ENCODE measurements around the gene TMEM80. TPM values are rescaled to one million over a fixed set of nuclear protein-coding genes. Genes with fewer than 3 reads are reported as not detected.
"Not testable (repeated sequence)": the region's sequence is repeated elsewhere in the genome, so short reads cannot be mapped to it uniquely, and the experiment has no call there.

The TMEM80 gene
- total RNA-seq (10 to 100 TPM; 44.7 to 47.3 TPM), polyA plus RNA-seq (10 to 100 TPM; 27.0 to 32.6 TPM)

- Histone ChIP-seq H3K27ac (ENCODE audit: low read depth, low read length) (peak within 1 kb of the TSS; percentile 98), H3K4me3 (ENCODE audit: low read length in 2 of 2) (peak within 1 kb of the TSS; percentile 69 to 82), H3K27me3 (ENCODE audit: insufficient read depth, low read length) (no peaks in the 10 kb centered on the region), H3K4me1 (ENCODE audit: insufficient read depth, low read length) (peaks cover 57% of the 10 kb centered on the region), H3K36me3 (ENCODE audit: insufficient read depth, low read length) (no peaks in the 10 kb centered on the region), H3K9me3 (ENCODE audit: control insufficient read depth in 1 of 2, low read length in 2 of 2) (no peaks in the 10 kb centered on the region)
- CTCF ChIA-PET (ENCODE audit: partially characterized antibody), result interaction anchor here (0.7 to 5.4 kb wide), 12 partner anchors 15 to 161 kb away, joined by 3 to 50 read pairs (median 4); partner anchors contain the start of genes HRAS and LMNTD2
- H3K36me3 Mint-ChIP-seq, result peaks cover 0 to 14% of the 10 kb centered on the region in 2 donors
- POLR2A ChIA-PET (ENCODE audit: partially characterized antibody), result interaction anchor here (0.6 to 6.6 kb wide), 27 partner anchors 10 to 491 kb away, joined by 3 to 109 read pairs (median 4); partner anchors contain the start of genes BET1L, EPS8L2, IRF7 and LRRC56
- intact Hi-C loops (cut with micrococcal nuclease), result loop anchor here (1.0 to 5.0 kb wide), 8 partner anchors 28 to 692 kb away; partner anchors contain the start of genes BRSK2, IRF7, LRRC56 and RNH1
- peak within 1 kb of the TSS; percentile 87 to 90 (median 88) for H3K4me3 Mint-ChIP-seq
- no peaks in the 10 kb centered on the region for H3K27me3 Mint-ChIP-seq
- H3K4me1 Mint-ChIP-seq, result peaks cover 31 to 58% (median 46%) of the 10 kb centered on the region in 4 donors
- DNase-seq, result peak; percentile 97 to 99 (median 99)
- H3K27ac Mint-ChIP-seq, result peak within 1 kb of the TSS; percentile 91 to 97 (median 95)
- no peaks in the 10 kb centered on the region for H3K9me3 Mint-ChIP-seq
Measured at GRCh38 chr11:695538-696248, at the start of gene TMEM80. TSS of gene TMEM80 (plus strand) at chr11:695816. CDS start at chr11:695828, 12 bp downstream.

GRCh38 chr11:646214-646613 lies 49.4 kb upstream of the TMEM80 start:
- Mint-ChIP-seq H3K9me3 (no peaks in the 10 kb centered on the region), H3K36me3 (peaks cover under 1 to 5% of the 10 kb centered on the region in 2 donors), H3K27me3 (no peaks in the 10 kb centered on the region), H3K4me1 (no peaks in the 10 kb centered on the region), H3K4me3 (no peak overlapping the region), H3K27ac (peak overlapping the region in 1 of 7 donors; percentile 37)
- intact Hi-C loops (cut with micrococcal nuclease), result no loop called here
- no peaks in the 10 kb centered on the region for H3K9me3 ChIP-seq (ENCODE audit: control insufficient read depth in 1 of 2, low read length in 2 of 2)
- ChIA-PET CTCF (ENCODE audit: partially characterized antibody) (interaction anchor here (1.4 kb wide), 1 partner anchor 14 kb away, joined by 3 read pairs; no protein-coding TSS in a partner anchor), POLR2A (ENCODE audit: partially characterized antibody) (interaction anchor here (0.7 kb wide), 1 partner anchor 91 kb away, joined by 7 read pairs; no protein-coding TSS in a partner anchor)
- no peak overlapping the region for H3K27ac ChIP-seq (ENCODE audit: low read depth, low read length)
- H3K4me3 ChIP-seq (ENCODE audit: low read length in 2 of 2), result no peak overlapping the region
- H3K4me1 ChIP-seq (ENCODE audit: insufficient read depth, low read length), result no peaks in the 10 kb centered on the region
- DNase-seq, result no peak
- peaks cover 4% of the 10 kb centered on the region for H3K36me3 ChIP-seq (ENCODE audit: insufficient read depth, low read length)
- H3K27me3 ChIP-seq (ENCODE audit: insufficient read depth, low read length), result no peaks in the 10 kb centered on the region

GRCh38 chr11:647672-648158 lies 47.9 kb upstream of the TMEM80 start:
- H3K36me3 Mint-ChIP-seq; H3K4me1 ChIP-seq (ENCODE audit: insufficient read depth, low read length); H3K27me3 ChIP-seq (ENCODE audit: insufficient read depth, low read length); H3K27ac ChIP-seq (ENCODE audit: low read depth, low read length); H3K36me3 ChIP-seq (ENCODE audit: insufficient read depth, low read length); DNase-seq; H3K9me3 Mint-ChIP-seq; CTCF ChIA-PET (ENCODE audit: partially characterized antibody); H3K27ac Mint-ChIP-seq; POLR2A ChIA-PET (ENCODE audit: partially characterized antibody); H3K9me3 ChIP-seq (ENCODE audit: control insufficient read depth in 1 of 2, low read length in 2 of 2); H3K4me3 Mint-ChIP-seq; H3K4me3 ChIP-seq (ENCODE audit: low read length in 2 of 2); H3K27me3 Mint-ChIP-seq; H3K4me1 Mint-ChIP-seq; intact Hi-C loops (cut with micrococcal nuclease): not testable (repeated sequence)

GRCh38 chr11:650482-650881 lies 45.1 kb upstream of the TMEM80 start:
- CTCF ChIA-PET (ENCODE audit: partially characterized antibody), result no interaction called here
- H3K9me3 ChIP-seq (ENCODE audit: control insufficient read depth in 1 of 2, low read length in 2 of 2), result no peaks in the 10 kb centered on the region
- Mint-ChIP-seq H3K4me1 (peaks cover 0 to 1% (median 0%) of the 10 kb centered on the region in 4 donors), H3K4me3 (no peak overlapping the region), H3K36me3 (peaks cover 10 to 15% of the 10 kb centered on the region in 2 donors), H3K27ac (no peak overlapping the region), H3K9me3 (no peaks in the 10 kb centered on the region), H3K27me3 (no peaks in the 10 kb centered on the region)
- DNase-seq, result no peak
- POLR2A ChIA-PET (ENCODE audit: partially characterized antibody), result no interaction called here
- no peaks in the 10 kb centered on the region for H3K27me3 ChIP-seq (ENCODE audit: insufficient read depth, low read length)
- H3K4me1 ChIP-seq (ENCODE audit: insufficient read depth, low read length), result no peaks in the 10 kb centered on the region
- H3K36me3 ChIP-seq (ENCODE audit: insufficient read depth, low read length), result peaks cover 4% of the 10 kb centered on the region
- H3K4me3 ChIP-seq (ENCODE audit: low read length in 2 of 2), result no peak overlapping the region
- intact Hi-C loops (cut with micrococcal nuclease), result no loop called here
- no peak overlapping the region for H3K27ac ChIP-seq (ENCODE audit: low read depth, low read length)

GRCh38 chr11:653136-653535 lies 42.5 kb upstream of the TMEM80 start:
- H3K27me3 ChIP-seq (ENCODE audit: insufficient read depth, low read length); H3K27ac Mint-ChIP-seq; H3K4me3 Mint-ChIP-seq; H3K9me3 Mint-ChIP-seq; H3K4me1 Mint-ChIP-seq; H3K27me3 Mint-ChIP-seq; H3K4me1 ChIP-seq (ENCODE audit: insufficient read depth, low read length); H3K36me3 ChIP-seq (ENCODE audit: insufficient read depth, low read length); POLR2A ChIA-PET (ENCODE audit: partially characterized antibody); H3K27ac ChIP-seq (ENCODE audit: low read depth, low read length); DNase-seq; intact Hi-C loops (cut with micrococcal nuclease); H3K9me3 ChIP-seq (ENCODE audit: control insufficient read depth in 1 of 2, low read length in 2 of 2); H3K4me3 ChIP-seq (ENCODE audit: low read length in 2 of 2); CTCF ChIA-PET (ENCODE audit: partially characterized antibody): not testable (repeated sequence)
- peaks cover 10 to 15% of the 10 kb centered on the region in 2 donors for H3K36me3 Mint-ChIP-seq

GRCh38 chr11:653837-654236 lies 41.8 kb upstream of the TMEM80 start:
- Histone ChIP-seq H3K27me3 (ENCODE audit: insufficient read depth, low read length) (no peaks in the 10 kb centered on the region), H3K36me3 (ENCODE audit: insufficient read depth, low read length) (no peaks in the 10 kb centered on the region), H3K9me3 (ENCODE audit: control insufficient read depth in 1 of 2, low read length in 2 of 2) (no peaks in the 10 kb centered on the region), H3K4me1 (ENCODE audit: insufficient read depth, low read length) (no peaks in the 10 kb centered on the region), H3K27ac (ENCODE audit: low read depth, low read length) (no peak overlapping the region), H3K4me3 (ENCODE audit: low read length in 2 of 2) (no peak overlapping the region)
- Mint-ChIP-seq H3K4me1 (peaks cover 0 to 1% (median 0%) of the 10 kb centered on the region in 4 donors), H3K27me3 (no peaks in the 10 kb centered on the region), H3K9me3 (no peaks in the 10 kb centered on the region), H3K27ac (no peak overlapping the region), H3K4me3 (no peak overlapping the region), H3K36me3 (peaks cover 10 to 15% of the 10 kb centered on the region in 2 donors)
- intact Hi-C loops (cut with micrococcal nuclease), result no loop called here
- CTCF ChIA-PET (ENCODE audit: partially characterized antibody), result no interaction called here
- POLR2A ChIA-PET (ENCODE audit: partially characterized antibody), result no interaction called here
- no peak for DNase-seq

GRCh38 chr11:654444-654843 lies 41.2 kb upstream of the TMEM80 start:
- intact Hi-C loops (cut with micrococcal nuclease); H3K4me1 Mint-ChIP-seq; DNase-seq; H3K4me3 Mint-ChIP-seq; H3K36me3 ChIP-seq (ENCODE audit: insufficient read depth, low read length); H3K4me1 ChIP-seq (ENCODE audit: insufficient read depth, low read length); H3K27ac ChIP-seq (ENCODE audit: low read depth, low read length); CTCF ChIA-PET (ENCODE audit: partially characterized antibody); H3K4me3 ChIP-seq (ENCODE audit: low read length in 2 of 2); H3K27me3 Mint-ChIP-seq; H3K27me3 ChIP-seq (ENCODE audit: insufficient read depth, low read length); H3K9me3 ChIP-seq (ENCODE audit: control insufficient read depth in 1 of 2, low read length in 2 of 2); POLR2A ChIA-PET (ENCODE audit: partially characterized antibody); H3K27ac Mint-ChIP-seq; H3K9me3 Mint-ChIP-seq: not testable (repeated sequence)
- H3K36me3 Mint-ChIP-seq, result peaks cover 12 to 15% of the 10 kb centered on the region in 2 donors
